Type B pancreatic cell (in vitro differentiated cells): Measurements from ENCODE around the gene OTUD6A. TPM values are rescaled to one million over a fixed set of nuclear protein-coding genes. Genes with fewer than 3 reads are reported as not detected.
A peak's percentile ranks its signal among the peaks of the same experiment; 100 is the strongest.

Experiments
- DNase-seq: peaks from one replicate; pipeline ENCODE4 v3.0.0; 2021; ENCODE audit warnings: mixed read lengths; ENCODE audit not compliant: unreplicated experiment; ENCODE audit errors: extremely low spot score
- H3K27ac Mint-ChIP-seq: 2 replicates; pipeline ENCODE4 v1.8.0; 2021; ENCODE audit warnings: mild to moderate bottlenecking, mixed read lengths
- H3K27me3 Mint-ChIP-seq: 2 replicates; pipeline ENCODE4 v1.8.0; 2021; ENCODE audit warnings: mixed read lengths
- H3K36me3 Mint-ChIP-seq: 2 replicates; pipeline ENCODE4 v1.8.0; 2021; ENCODE audit warnings: mixed read lengths
- H3K4me1 Mint-ChIP-seq: one replicate; pipeline ENCODE4 v1.8.0; 2021; ENCODE audit warnings: mixed read lengths; ENCODE audit not compliant: unreplicated experiment
- H3K4me3 Mint-ChIP-seq: 2 replicates; pipeline ENCODE4 v1.8.0; 2021; ENCODE audit warnings: mild to moderate bottlenecking, mixed read lengths
- H3K9me3 Mint-ChIP-seq: 2 replicates; pipeline ENCODE4 v1.8.0; 2021; ENCODE audit warnings: mixed read lengths
- CTCF ChIP-seq: fragments of 200-600 bp; sonication (generic); conservative IDR thresholded peaks from 2 replicates; pipeline ENCODE4 v1.5.0; 2021; ENCODE audit warnings: antibody characterized with exemption, mild to moderate bottlenecking
- long read RNA-seq: library from polyadenylated mRNA; unstranded; transcript quantifications from one replicate; pipeline ENCODE4 v2.0.0, GENCODE V29; 2020
- total RNA-seq: library from RNA; stranded (reverse); gene quantifications from 2 replicates; pipeline ENCODE4 v1.2.1, GENCODE V29; 2021; ENCODE audit warnings: low replicate concordance

Gene OTUD6A
- total RNA-seq: not detected in 2 replicates
- long read RNA-seq: 0 reads

- no peak for DNase-seq
- Mint-ChIP-seq H3K27me3 (no peaks in the 10 kb centered on the region), H3K4me3 (no peak within 1 kb of the TSS), H3K4me1 (no peaks in the 10 kb centered on the region), H3K27ac (no peak within 1 kb of the TSS), H3K9me3 (no peaks in the 10 kb centered on the region), H3K36me3 (no peaks in the 10 kb centered on the region)
- no peak for TF ChIP-seq CTCF
Measured at GRCh38 chrX:70062076-70062475, at the start of gene OTUD6A. Gene OTUD6A, plus strand, starts transcription at chrX:70062457. Its CDS starts 68 bp downstream, at chrX:70062525.

GRCh38 chrX:70012756-70013155 lies 49.5 kb upstream of the OTUD6A start:
- no peak overlapping the region for H3K4me3 Mint-ChIP-seq
- no peak for TF ChIP-seq CTCF
- H3K36me3 Mint-ChIP-seq: no peaks in the 10 kb centered on the region
- H3K27me3 Mint-ChIP-seq: no peaks in the 10 kb centered on the region
- H3K9me3 Mint-ChIP-seq: no peaks in the 10 kb centered on the region
- H3K27ac Mint-ChIP-seq: no peak overlapping the region
- H3K4me1 Mint-ChIP-seq: no peaks in the 10 kb centered on the region
- DNase-seq: no peak

- TF ChIP-seq CTCF: no peak
- no peak overlapping the region for H3K4me3 Mint-ChIP-seq
- no peaks in the 10 kb centered on the region for H3K27me3 Mint-ChIP-seq
- DNase-seq: no peak
- no peaks in the 10 kb centered on the region for H3K4me1 Mint-ChIP-seq
- no peaks in the 10 kb centered on the region for H3K36me3 Mint-ChIP-seq
- no peak overlapping the region for H3K27ac Mint-ChIP-seq
- no peaks in the 10 kb centered on the region for H3K9me3 Mint-ChIP-seq
Measured at GRCh38 chrX:70013466-70014381, 48.5 kb upstream of the OTUD6A start.

- H3K4me3 Mint-ChIP-seq: no peak overlapping the region
- no peaks in the 10 kb centered on the region for H3K9me3 Mint-ChIP-seq
- no peak for TF ChIP-seq CTCF
- H3K4me1 Mint-ChIP-seq: no peaks in the 10 kb centered on the region
- H3K36me3 Mint-ChIP-seq: no peaks in the 10 kb centered on the region
- no peaks in the 10 kb centered on the region for H3K27me3 Mint-ChIP-seq
- no peak overlapping the region for H3K27ac Mint-ChIP-seq
- DNase-seq: no peak
Measured at GRCh38 chrX:70016513-70016912, 45.7 kb upstream of the OTUD6A start.

- no peak for TF ChIP-seq CTCF
Measured at GRCh38 chrX:70022616-70023015, 39.6 kb upstream of the OTUD6A start.

More at GRCh38 chrX:70022616-70023015, 39.6 kb upstream of the OTUD6A start:
- no peaks in the 10 kb centered on the region for H3K4me1 Mint-ChIP-seq
- peak overlapping the region; percentile 28 for H3K27ac Mint-ChIP-seq
- no peak for DNase-seq
- H3K27me3 Mint-ChIP-seq: no peaks in the 10 kb centered on the region
- H3K4me3 Mint-ChIP-seq: no peak overlapping the region
- no peaks in the 10 kb centered on the region for H3K36me3 Mint-ChIP-seq
- no peaks in the 10 kb centered on the region for H3K9me3 Mint-ChIP-seq
